ENCODE results near the gene LAIR2.

The LAIR2 gene

GRCh38 chr19:54521860-54522513, 19.4 kb downstream of the LAIR2 start:
- Histone ChIP-seq H2AFZ (ENCODE audit: low read depth, low read length, severe bottlenecking) (no peak overlapping the region), H4K20me1 (ENCODE audit: low read depth, low read length) (no peaks in the 10 kb centered on the region), H3K4me2 (ENCODE audit: low read depth, low read length, poor library complexity, severe bottlenecking) (no peak overlapping the region), H3K27me3 (ENCODE audit: low read length) (no peaks in the 10 kb centered on the region), H3F3A (ENCODE audit: insufficient read depth) (no peaks in the 10 kb centered on the region), H3K9ac (ENCODE audit: low read length) (no peak overlapping the region), H3K9me3 (ENCODE audit: insufficient read depth, low read length) (no peaks in the 10 kb centered on the region), H3K27ac (ENCODE audit: low read depth, low read length) (no peak overlapping the region), H3K36me3 (ENCODE audit: low read length) (no peaks in the 10 kb centered on the region), H3K4me3 (ENCODE audit: insufficient read depth, low read length, poor library complexity, severe bottlenecking) (no peak overlapping the region), H3K79me2 (ENCODE audit: insufficient read depth, low read length) (no peaks in the 10 kb centered on the region), H3K9me2 (replicated peaks; ENCODE audit: insufficient read depth, low read length) (no peaks in the 10 kb centered on the region)
- TF ChIP-seq CTCF (IDR thresholded peaks at IDR 0.05; ENCODE audit: insufficient read depth, low read length, poor library complexity, severe bottlenecking) = no peak
- TF ChIP-seq EZH2phosphoT487 (conservative IDR thresholded peaks at IDR 0.05; ENCODE audit: low read length) = no peak

- Histone ChIP-seq H3K9me2 (replicated peaks; ENCODE audit: insufficient read depth, low read length) (no peaks in the 10 kb centered on the region), H2AFZ (ENCODE audit: low read depth, low read length, severe bottlenecking) (no peak overlapping the region), H3K79me2 (ENCODE audit: insufficient read depth, low read length) (no peaks in the 10 kb centered on the region), H3K4me2 (ENCODE audit: low read depth, low read length, poor library complexity, severe bottlenecking) (no peak overlapping the region), H3F3A (ENCODE audit: insufficient read depth) (no peaks in the 10 kb centered on the region), H3K9me3 (ENCODE audit: insufficient read depth, low read length) (no peaks in the 10 kb centered on the region), H3K9ac (ENCODE audit: low read length) (no peak overlapping the region), H3K4me3 (ENCODE audit: insufficient read depth, low read length, poor library complexity, severe bottlenecking) (no peak overlapping the region), H4K20me1 (ENCODE audit: low read depth, low read length) (no peaks in the 10 kb centered on the region), H3K27me3 (ENCODE audit: low read length) (no peaks in the 10 kb centered on the region), H3K27ac (ENCODE audit: low read depth, low read length) (no peak overlapping the region), H3K36me3 (ENCODE audit: low read length) (no peaks in the 10 kb centered on the region)
- TF ChIP-seq CTCF (IDR thresholded peaks at IDR 0.05; ENCODE audit: insufficient read depth, low read length, poor library complexity, severe bottlenecking) (no peak), EZH2phosphoT487 (conservative IDR thresholded peaks at IDR 0.05; ENCODE audit: low read length) (no peak)
These were observed 20.8 kb downstream of the LAIR2 start for GRCh38 chr19:54523403-54523802.

- Histone ChIP-seq H4K20me1 (ENCODE audit: low read depth, low read length) (no peaks in the 10 kb centered on the region), H3K79me2 (ENCODE audit: insufficient read depth, low read length) (no peaks in the 10 kb centered on the region), H3K27me3 (ENCODE audit: low read length) (no peaks in the 10 kb centered on the region), H3F3A (ENCODE audit: insufficient read depth) (no peaks in the 10 kb centered on the region), H3K9me3 (ENCODE audit: insufficient read depth, low read length) (no peaks in the 10 kb centered on the region), H3K4me2 (ENCODE audit: low read depth, low read length, poor library complexity, severe bottlenecking) (no peak overlapping the region), H3K9ac (ENCODE audit: low read length) (no peak overlapping the region), H3K9me2 (replicated peaks; ENCODE audit: insufficient read depth, low read length) (no peaks in the 10 kb centered on the region), H2AFZ (ENCODE audit: low read depth, low read length, severe bottlenecking) (no peak overlapping the region), H3K4me3 (ENCODE audit: insufficient read depth, low read length, poor library complexity, severe bottlenecking) (no peak overlapping the region), H3K36me3 (ENCODE audit: low read length) (no peaks in the 10 kb centered on the region), H3K27ac (ENCODE audit: low read depth, low read length) (no peak overlapping the region)
- TF ChIP-seq EZH2phosphoT487 (conservative IDR thresholded peaks at IDR 0.05; ENCODE audit: low read length) = no peak
- no peak for TF ChIP-seq CTCF (IDR thresholded peaks at IDR 0.05; ENCODE audit: insufficient read depth, low read length, poor library complexity, severe bottlenecking)
These were observed 23.0 kb downstream of the LAIR2 start for GRCh38 chr19:54525636-54526035.
